ENCODE measurements around the gene TP53RK.

Gene TP53RK

GRCh38 chr20:46670228-46670584 lies 19.0 kb downstream of the TP53RK start:
- TF ChIP-seq CTCF (IDR thresholded peaks at IDR 0.05; ENCODE audit: low read depth, low read length), result no peak
- Histone ChIP-seq H3K4me3 (ENCODE audit: low read depth, low read length) (no peak overlapping the region), H3K36me3 (no peaks in the 10 kb centered on the region), H3K27me3 (no peaks in the 10 kb centered on the region), H3K9me3 (no peaks in the 10 kb centered on the region), H3K4me1 (no peaks in the 10 kb centered on the region)
- no peak for DNase-seq

DNA sequence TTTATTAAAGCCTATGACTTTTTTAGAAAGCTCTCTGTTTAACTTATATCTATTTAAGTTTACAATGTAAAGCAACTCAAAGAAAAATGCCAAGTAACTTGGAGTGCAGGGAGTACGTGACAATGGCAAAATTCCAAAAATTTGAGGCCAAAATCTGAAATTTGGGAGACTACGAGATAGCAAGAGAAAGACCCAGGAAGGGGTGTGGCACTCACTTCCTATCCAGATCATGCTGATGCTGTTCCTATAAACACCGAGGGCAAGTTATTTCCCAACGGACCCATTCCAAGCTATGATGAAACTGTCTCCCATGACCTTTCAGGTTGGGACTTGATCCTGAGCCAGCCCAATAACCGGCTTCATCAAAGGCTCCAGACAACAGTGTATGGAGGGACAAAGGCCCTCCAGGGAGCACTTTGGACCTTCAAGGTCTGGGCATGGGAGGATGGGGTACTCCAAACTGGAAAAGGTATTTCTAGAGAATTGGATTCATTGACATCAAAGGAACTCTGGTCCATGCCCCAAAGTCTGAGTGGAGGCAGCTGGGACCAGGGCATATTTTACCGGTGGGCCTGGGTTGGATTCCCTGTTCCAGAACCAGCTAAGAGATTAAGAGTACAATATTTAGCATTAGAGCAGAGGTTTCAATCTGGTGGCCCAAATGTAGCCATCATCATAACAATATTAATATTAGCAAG lies 22.3 kb downstream of the TP53RK start:
- no peaks in the 10 kb centered on the region for H3K4me1 ChIP-seq
- no peak for DNase-seq

GRCh38 chr20:46666306-46666705 lies 22.9 kb downstream of the TP53RK start:
- DNase-seq, result no peak
- H3K36me3 ChIP-seq, result no peaks in the 10 kb centered on the region
- no peaks in the 10 kb centered on the region for H3K27me3 ChIP-seq
- no peaks in the 10 kb centered on the region for H3K4me1 ChIP-seq
- TF ChIP-seq CTCF (IDR thresholded peaks at IDR 0.05; ENCODE audit: low read depth, low read length), result no peak
- no peak overlapping the region for H3K4me3 ChIP-seq (ENCODE audit: low read depth, low read length)
- no peaks in the 10 kb centered on the region for H3K9me3 ChIP-seq

More for the DNA sequence above, 22.3 kb downstream of the TP53RK start:
- Histone ChIP-seq H3K4me3 (ENCODE audit: low read depth, low read length) (no peak overlapping the region), H3K9me3 (no peaks in the 10 kb centered on the region), H3K27me3 (no peaks in the 10 kb centered on the region), H3K36me3 (no peaks in the 10 kb centered on the region)
- TF ChIP-seq CTCF (IDR thresholded peaks at IDR 0.05; ENCODE audit: low read depth, low read length), result no peak

- H3K4me1 ChIP-seq, result no peaks in the 10 kb centered on the region
- no peaks in the 10 kb centered on the region for H3K27me3 ChIP-seq
- no peaks in the 10 kb centered on the region for H3K36me3 ChIP-seq
- TF ChIP-seq CTCF (IDR thresholded peaks at IDR 0.05; ENCODE audit: low read depth, low read length), result no peak
- DNase-seq, result no peak
- no peak overlapping the region for H3K4me3 ChIP-seq (ENCODE audit: low read depth, low read length)
- no peaks in the 10 kb centered on the region for H3K9me3 ChIP-seq
Observed at GRCh38 chr20:46665602-46666001, 23.6 kb downstream of the TP53RK start.

DNA sequence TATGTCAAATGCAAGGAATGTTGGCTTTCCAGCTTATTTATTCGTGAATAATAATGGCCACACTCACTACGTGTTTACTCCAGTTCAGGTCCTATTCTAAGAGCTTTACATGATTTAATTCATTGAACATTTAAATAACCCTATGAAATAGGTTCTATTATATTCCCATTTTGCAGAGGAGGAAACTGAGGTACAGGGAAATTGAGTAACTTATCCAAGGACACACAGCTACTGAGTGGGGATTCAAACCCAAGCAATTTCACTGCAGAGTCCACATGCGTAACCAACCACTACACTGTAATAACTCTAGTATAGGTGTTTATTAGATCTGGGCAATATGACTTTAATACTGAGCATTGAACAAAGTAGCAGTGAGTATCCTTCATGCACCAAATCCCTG lies 25.7 kb downstream of the TP53RK start:
- Histone ChIP-seq H3K4me1 (no peaks in the 10 kb centered on the region), H3K27me3 (no peaks in the 10 kb centered on the region), H3K4me3 (ENCODE audit: low read depth, low read length) (no peak overlapping the region), H3K9me3 (no peaks in the 10 kb centered on the region), H3K36me3 (no peaks in the 10 kb centered on the region)
- DNase-seq, result no peak
- TF ChIP-seq CTCF (IDR thresholded peaks at IDR 0.05; ENCODE audit: low read depth, low read length), result no peak

DNA sequence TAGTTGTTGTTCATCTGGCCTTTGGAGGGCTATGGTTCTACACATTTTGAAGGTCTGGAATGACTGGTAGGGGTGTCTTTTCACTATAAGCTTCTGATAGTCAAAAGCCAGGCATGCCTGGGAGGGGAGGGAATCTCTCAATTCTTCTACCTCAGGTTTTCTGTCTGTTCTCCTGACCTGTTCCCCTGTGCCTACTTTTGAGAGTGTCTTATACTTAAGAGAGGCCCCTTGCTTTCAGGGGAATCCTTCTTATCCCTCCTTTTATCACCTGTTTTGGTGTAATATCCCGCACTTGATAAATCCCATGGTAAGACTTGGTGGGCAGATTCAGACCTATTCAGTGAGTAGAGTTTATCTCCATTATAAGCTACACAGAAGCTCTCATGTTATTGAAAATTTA lies 27.6 kb downstream of the TP53RK start:
- TF ChIP-seq CTCF (IDR thresholded peaks at IDR 0.05; ENCODE audit: low read depth, low read length), result no peak
- Histone ChIP-seq H3K4me3 (ENCODE audit: low read depth, low read length) (no peak overlapping the region), H3K9me3 (no peaks in the 10 kb centered on the region), H3K27me3 (no peaks in the 10 kb centered on the region), H3K4me1 (no peaks in the 10 kb centered on the region), H3K36me3 (no peaks in the 10 kb centered on the region)
- DNase-seq, result no peak
